ENCODE measurements around the gene TINAG.

GRCh38 chr6:54354608-54355007, 46.4 kb downstream of the TINAG start:
- no peak for TF ChIP-seq CTCF (conservative IDR thresholded peaks at IDR 0.05; ENCODE audit: low read depth, low read length)
- no peak for TF ChIP-seq EZH2 (IDR thresholded peaks at IDR 0.05; ENCODE audit: low read length, unreplicated experiment)
- TF ChIP-seq EZH2phosphoT487 (IDR thresholded peaks at IDR 0.05; ENCODE audit: borderline replicate concordance, low read length): no peak

Measured in PC-3 (cell line).